Endothelial cell of umbilical vein (primary cell): Measurements from ENCODE around the gene COQ3. TPM values are rescaled to one million over a fixed set of nuclear protein-coding genes. Genes with fewer than 3 reads are reported as not detected.

Experiments used
- BruUV-seq: library from RNA; stranded (reverse); fragments of 400-500 nt; replicated peaks from 2 replicates; lab custom pipeline; 2021; lab: Mats Ljungman, UMichigan
- CTCF ChIA-PET: fragments of 300-600, 350-600 bp; sonication (Branson Sonifier 250); formaldehyde crosslinking; loops from one replicate; lab custom pipeline; 2021; ENCODE audit warnings: antibody characterized with exemption, inconsistent platforms; lab: Charles Lee
- POLR2A ChIA-PET: fragments of 300-600, 350-600 bp; sonication (Branson Sonifier 250); formaldehyde crosslinking; loops from one replicate; lab custom pipeline; 2021; ENCODE audit warnings: antibody characterized with exemption, inconsistent platforms; lab: Charles Lee
- DNase-seq: peaks from one replicate; pipeline ENCODE4 v3.0.0-alpha.2; 2011; ENCODE audit warnings: low read depth, low spot score
- FAIRE-seq: peaks from 2 replicates; lab custom pipeline; 2011; peaks lifted over from hg19 to GRCh38; lab: Jason Lieb, UNC
- H2AFZ ChIP-seq: 2 replicates; pipeline ENCODE4 v1.6.0; 2012; ENCODE audit warnings: low read depth, low read length, control low read depth, inconsistent platforms
- H3K27ac ChIP-seq: 2 replicates; pipeline ENCODE4 v1.5.1; 2011; ENCODE audit warnings: low read depth, mild to moderate bottlenecking, control low read depth, low read length, moderate library complexity; ENCODE audit not compliant: insufficient read depth
- H3K27me3 ChIP-seq, 2 experiments: 2 replicates each; pipeline versions ENCODE4 v1.6.0 to v1.6.1; 2011; ENCODE audit warnings: low read length in 2 of 2, mixed read lengths in 1 of 2; ENCODE audit not compliant: control insufficient read depth in 2 of 2, insufficient read depth in 2 of 2
- H3K36me3 ChIP-seq, 2 experiments: 2 replicates in 1 of 2; 3 replicates in 1 of 2; pipeline ENCODE4 v1.5.1; 2011; ENCODE audit warnings: low read length in 2 of 2, mild to moderate bottlenecking in 1 of 2, moderate library complexity in 1 of 2; ENCODE audit not compliant: control insufficient read depth in 2 of 2, insufficient read depth in 2 of 2; ENCODE audit errors: extremely low read depth in 1 of 2
- H3K4me1 ChIP-seq: 3 replicates; pipeline ENCODE4 v1.5.1; 2011; ENCODE audit warnings: mild to moderate bottlenecking, low read length; ENCODE audit not compliant: control insufficient read depth, insufficient read depth; ENCODE audit errors: extremely low read depth
- H3K4me2 ChIP-seq: 2 replicates; pipeline ENCODE4 v1.6.1; 2011; ENCODE audit warnings: low read length, control low read depth, mixed read lengths; ENCODE audit not compliant: insufficient read depth
- H3K4me3 ChIP-seq, 3 experiments: fragments of 200-600 bp in 1 of 3; sonication (generic), shearing (Covaris generic) in 1 of 3; replicated peaks in 1 of 3; 2 replicates each; pipeline ENCODE4 v1.5.1; 2011 to 2016; ENCODE audit warnings: control low read depth in 3 of 3, low read length in 3 of 3, mild to moderate bottlenecking in 2 of 3, inconsistent platforms in 1 of 3, low read depth in 1 of 3, moderate library complexity in 1 of 3; ENCODE audit not compliant: insufficient read depth in 1 of 3
- H3K79me2 ChIP-seq: 2 replicates; pipeline ENCODE4 v1.6.0; 2012; ENCODE audit warnings: low read length, inconsistent platforms; ENCODE audit not compliant: control insufficient read depth, insufficient read depth
- H3K9ac ChIP-seq: replicated peaks from 2 replicates; pipeline ENCODE3; 2011; ENCODE audit warnings: low read length, control low read depth; ENCODE audit not compliant: insufficient read depth; ENCODE audit errors: extremely low read depth
- H3K9me1 ChIP-seq: replicated peaks from 3 replicates; pipeline ENCODE4 v1.6.0; 2011; ENCODE audit warnings: mild to moderate bottlenecking, low read length; ENCODE audit not compliant: control insufficient read depth, insufficient read depth; ENCODE audit errors: extremely low read depth
- H3K9me3 ChIP-seq: replicated peaks from 2 replicates; pipeline ENCODE4 v1.5.1; 2012; ENCODE audit warnings: low read length, inconsistent platforms; ENCODE audit not compliant: control insufficient read depth, insufficient read depth
- H4K20me1 ChIP-seq: replicated peaks from 2 replicates; pipeline ENCODE3; 2011; ENCODE audit warnings: mild to moderate bottlenecking, low read length; ENCODE audit not compliant: control insufficient read depth, insufficient read depth; ENCODE audit errors: extremely low read depth
- CTCF ChIP-seq, 2 donors: IDR thresholded peaks; 1 replicate in 1 of 2; 2 replicates in 1 of 2; pipeline ENCODE4 v1.5.1; 2011; ENCODE audit warnings: low read length in 2 of 2, mild to moderate bottlenecking in 2 of 2, moderate library complexity in 2 of 2, control low read depth in 1 of 2, inconsistent platforms in 1 of 2, low read depth in 1 of 2; ENCODE audit not compliant: insufficient read depth in 1 of 2; ENCODE audit errors: extremely low read depth in 1 of 2
- EZH2 ChIP-seq: IDR thresholded peaks from 2 replicates; pipeline ENCODE4 v1.6.1; 2012; ENCODE audit warnings: borderline replicate concordance, low read depth, mild to moderate bottlenecking, moderate library complexity, low read length, inconsistent platforms; ENCODE audit not compliant: severe bottlenecking
- FOS ChIP-seq: IDR thresholded peaks from 2 replicates; pipeline ENCODE4 v1.6.1; 2011; ENCODE audit warnings: mild to moderate bottlenecking, low read length, moderate library complexity, borderline replicate concordance; ENCODE audit not compliant: insufficient read depth
- GATA2 ChIP-seq: IDR thresholded peaks from 2 replicates; pipeline ENCODE4 v1.7.0; 2011; ENCODE audit warnings: low read depth, mild to moderate bottlenecking, moderate library complexity, mixed read lengths, low read length; ENCODE audit not compliant: insufficient read length, insufficient read depth
- JUN ChIP-seq: IDR thresholded peaks from 2 replicates; pipeline ENCODE4 v1.6.1; 2011; ENCODE audit warnings: borderline replicate concordance, low read depth; ENCODE audit not compliant: insufficient read length, insufficient read depth
- MAX ChIP-seq: IDR thresholded peaks from 2 replicates; pipeline ENCODE4 v1.6.1; 2011; ENCODE audit not compliant: insufficient read depth, insufficient read length
- MYC ChIP-seq: IDR thresholded peaks from one replicate; pipeline ENCODE4 v1.6.1; 2011; ENCODE audit warnings: mild to moderate bottlenecking, low read depth, low read length
- POLR2A ChIP-seq: IDR thresholded peaks from 2 replicates; pipeline ENCODE4 v1.6.1; 2012; ENCODE audit warnings: low read depth, mild to moderate bottlenecking, control low read depth, low read length
- POLR2AphosphoS5 ChIP-seq: IDR thresholded peaks from 2 replicates; pipeline ENCODE4 v1.6.1; 2012; ENCODE audit warnings: low read depth, mild to moderate bottlenecking, control low read depth, low read length, moderate library complexity; ENCODE audit not compliant: insufficient read depth
- dilution Hi-C: fragments of 300-500 bp; cut with MboI; formaldehyde crosslinking; loops from one replicate; pipeline ENCODE4 v1.15.0; 2019; ENCODE audit warnings: low sequenced_read_pairs; ENCODE audit not compliant: extremely low pct_ligation_motif_present
- intact Hi-C: fragments of 100-400 bp; cut with micrococcal nuclease; formaldehyde crosslinking; loops from one replicate; pipeline ENCODE4 v1.10.0; 2022
- polyA plus RNA-seq, 4 experiments: library from polyadenylated mRNA; depleted of rRNA in 3 of 4; stranded (reverse) in 3 of 4; unstranded in 1 of 4; fragments of >200 nt; gene quantifications; 2 replicates each; pipeline versions ENCODE4 v1.2.1 to v1.2.3, GENCODE V29; 2011 to 2012; ENCODE audit warnings: missing spikeins in 1 of 4
- total RNA-seq: library from RNA; stranded (reverse); gene quantifications from 2 replicates; pipeline ENCODE4 v1.2.3, GENCODE V29; 2021

COQ3 gene
- total and polyA plus RNA-seq, 2 donors (not counting 3 experiments of a cell fraction or from before 2014, with no cell fraction given), result 4.0 to 7.5 TPM

- CTCF ChIA-PET, result interaction anchor here (0.7 to 2.1 kb wide), 5 partner anchors 9 to 72 kb away, joined by 3 to 6 read pairs (median 3); no protein-coding TSS in a partner anchor
- no peaks in the 10 kb centered on the region for H3K4me1 ChIP-seq
- no peak overlapping the region for H3K27ac ChIP-seq
- no peaks in the 10 kb centered on the region for H4K20me1 ChIP-seq
- no peak overlapping the region for H3K4me2 ChIP-seq
- H3K9me3 ChIP-seq, result no peaks in the 10 kb centered on the region
- H3K9ac ChIP-seq, result no peak overlapping the region
- DNase-seq (no peak), FAIRE-seq (no peak)
- H3K79me2 ChIP-seq, result no peaks in the 10 kb centered on the region
- H3K9me1 ChIP-seq, result no peaks in the 10 kb centered on the region
- intact Hi-C loops, result no loop called here
- H3K4me3 ChIP-seq, result no peak overlapping the region
- POLR2A ChIA-PET, result interaction anchor here (1.8 kb wide), 1 partner anchor 9 kb away, joined by 6 read pairs; the partner anchor contains the start of gene COQ3
- H3K36me3 ChIP-seq, result peaks cover 13 to 50% of the 10 kb centered on the region in 2 experiments
- no TSS peak for BruUV-seq
- dilution Hi-C loops, result no loop called here
- H2AFZ ChIP-seq, result no peak overlapping the region
- TF ChIP-seq POLR2A (no peak), EZH2 (no peak), FOS (no peak), JUN (no peak), MYC (no peak), CTCF (IDR thresholded peaks at IDR 0.05; ENCODE audit: extremely low read depth in 1 of 2, insufficient read depth in 1 of 2, low read depth in 1 of 2, low read length in 2 of 2) (no peak), MAX (no peak), POLR2AphosphoS5 (no peak), GATA2 (no peak)
- no peaks in the 10 kb centered on the region for H3K27me3 ChIP-seq
Measured at GRCh38 chr6:99402448-99402847, 8.5 kb upstream of the COQ3 start.
